Thoracic aorta (tissue), 2 donors: ENCODE results near the gene SNRPF. TPM values are rescaled to one million over a fixed set of nuclear protein-coding genes. Genes with fewer than 3 reads are reported as not detected.
"Not testable (repeated sequence)": the region's sequence is repeated elsewhere in the genome, so short reads cannot be mapped to it uniquely, and the experiment has no call there.

Experiments
- ATAC-seq: fragments of 150-250 bp; one replicate; pipeline ENCODE4 v1.8.0; 2017; ENCODE audit warnings: low read depth; ENCODE audit not compliant: insufficient number of reproducible peaks, low FRiP score
- DNase-seq: peaks from one replicate; pipeline ENCODE4 v3.0.0-alpha.2; 2020; ENCODE audit warnings: low spot score
- H3K27ac ChIP-seq, 2 donors: fragments of 200-600 bp; sonication (generic); 1 replicate in 1 of 2; 2 replicates in 1 of 2; pipeline ENCODE4 v1.5.1; 2016; ENCODE audit warnings: mild to moderate bottlenecking in 2 of 2, moderate library complexity in 2 of 2
- H3K27me3 ChIP-seq: fragments of 200-600 bp; sonication (generic); replicated peaks from 2 replicates; pipeline ENCODE4 v1.6.0; 2016; ENCODE audit warnings: mild to moderate bottlenecking; ENCODE audit not compliant: insufficient read depth
- H3K36me3 ChIP-seq: fragments of 200-600 bp; sonication (generic); one replicate; pipeline ENCODE4 v1.5.1; 2016
- H3K4me1 ChIP-seq, 2 donors: fragments of 200-600 bp; sonication (generic); 1 replicate in 1 of 2; 2 replicates in 1 of 2; pipeline versions ENCODE4 v1.5.1 to v1.6.0; 2016; ENCODE audit warnings: low read depth in 2 of 2, mild to moderate bottlenecking in 1 of 2; ENCODE audit not compliant: control insufficient read depth in 1 of 2
- H3K4me3 ChIP-seq: fragments of 200-600 bp; sonication (generic); 2 replicates; pipeline ENCODE4 v1.5.1; 2016; ENCODE audit warnings: mild to moderate bottlenecking
- H3K9me3 ChIP-seq: fragments of 200-600 bp; sonication (generic); 2 replicates; pipeline ENCODE4 v1.5.1; 2016
- total RNA-seq, 2 donors: library from RNA; depleted of rRNA; stranded (reverse); fragments of >200 nt; gene quantifications; one replicate each; pipeline versions ENCODE4 v1.1.0 to v1.2.3, GENCODE V29; 2016
- TF ChIP-seq, protein P1 (sequence below): fragments of 200-600 bp; sonication (generic); IDR thresholded peaks from one replicate; pipeline ENCODE4 v1.5.1; 2019; ENCODE audit warnings: antibody characterized with exemption

Gene SNRPF
- 1 to 10 TPM; 6.5 to 9.1 TPM for total RNA-seq

DNA sequence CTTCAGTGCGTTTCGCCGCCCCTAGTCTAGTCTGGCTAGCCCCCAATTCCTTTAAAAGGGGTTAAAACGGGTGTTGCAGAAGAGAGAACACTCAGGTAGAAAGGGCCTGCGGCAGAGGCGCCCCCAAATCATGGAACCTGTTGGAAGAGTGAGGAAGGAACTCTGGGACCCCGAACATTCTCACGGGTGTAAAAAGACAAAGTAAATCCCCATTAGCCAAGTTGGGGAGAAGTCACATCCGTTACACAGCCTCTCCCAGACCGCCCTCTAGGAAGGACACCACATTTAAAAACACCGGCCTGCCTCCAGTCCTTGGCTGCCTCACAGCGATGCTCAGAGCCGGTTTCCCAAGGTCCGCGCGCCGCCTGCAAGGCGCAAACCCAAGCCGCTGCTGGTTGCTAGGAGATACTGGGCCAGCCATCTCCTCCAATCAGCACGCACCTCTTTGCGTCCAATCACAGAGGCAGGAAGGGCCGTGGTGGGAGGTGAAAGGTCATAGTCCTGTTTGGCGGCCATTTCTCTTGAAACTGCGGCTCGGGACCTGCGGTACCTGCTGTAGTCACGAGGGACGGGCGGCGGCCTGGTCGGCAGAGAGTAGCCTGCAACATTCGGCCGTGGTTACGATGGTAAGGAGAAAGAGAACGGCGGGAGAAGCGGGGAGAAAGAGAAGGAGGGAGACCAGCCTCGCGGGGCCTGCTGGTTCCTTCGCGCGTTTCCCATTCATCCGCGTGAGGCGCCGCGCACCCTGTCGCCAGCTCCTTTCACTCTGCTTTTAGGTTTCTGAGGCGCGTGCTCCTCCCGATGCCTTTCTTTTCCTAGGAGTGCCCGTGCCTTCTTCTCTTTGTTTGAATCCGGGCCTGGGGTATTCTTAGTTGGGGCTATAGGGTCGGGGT is at the start of gene SNRPF:
TSS of gene SNRPF (plus strand) at position 502 of the 893 bp plus-strand sequence. CDS start at position 624, 122 bp downstream.
- Histone ChIP-seq H3K4me1 (peaks cover 13 to 15% of the 10 kb centered on the region in 2 donors), H3K27me3 (no peaks in the 10 kb centered on the region), H3K4me3 (peak within 1 kb of the TSS; percentile 94), H3K9me3 (no peaks in the 10 kb centered on the region), H3K27ac (peak within 1 kb of the TSS; percentile 15 to 49), H3K36me3 (peaks cover 2% of the 10 kb centered on the region)
- DNase-seq (peak; percentile 86), ATAC-seq (peak; percentile 99)
- TF ChIP-seq, protein P1, sequence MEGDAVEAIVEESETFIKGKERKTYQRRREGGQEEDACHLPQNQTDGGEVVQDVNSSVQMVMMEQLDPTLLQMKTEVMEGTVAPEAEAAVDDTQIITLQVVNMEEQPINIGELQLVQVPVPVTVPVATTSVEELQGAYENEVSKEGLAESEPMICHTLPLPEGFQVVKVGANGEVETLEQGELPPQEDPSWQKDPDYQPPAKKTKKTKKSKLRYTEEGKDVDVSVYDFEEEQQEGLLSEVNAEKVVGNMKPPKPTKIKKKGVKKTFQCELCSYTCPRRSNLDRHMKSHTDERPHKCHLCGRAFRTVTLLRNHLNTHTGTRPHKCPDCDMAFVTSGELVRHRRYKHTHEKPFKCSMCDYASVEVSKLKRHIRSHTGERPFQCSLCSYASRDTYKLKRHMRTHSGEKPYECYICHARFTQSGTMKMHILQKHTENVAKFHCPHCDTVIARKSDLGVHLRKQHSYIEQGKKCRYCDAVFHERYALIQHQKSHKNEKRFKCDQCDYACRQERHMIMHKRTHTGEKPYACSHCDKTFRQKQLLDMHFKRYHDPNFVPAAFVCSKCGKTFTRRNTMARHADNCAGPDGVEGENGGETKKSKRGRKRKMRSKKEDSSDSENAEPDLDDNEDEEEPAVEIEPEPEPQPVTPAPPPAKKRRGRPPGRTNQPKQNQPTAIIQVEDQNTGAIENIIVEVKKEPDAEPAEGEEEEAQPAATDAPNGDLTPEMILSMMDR, result peak; percentile 28

- TF ChIP-seq, protein P1, result no peak
Observed at GRCh38 chr12:95809000-95809680, 49.6 kb upstream of the SNRPF start.

GRCh38 chr12:95810411-95810810 is 48.3 kb upstream of the SNRPF start:
- no peak overlapping the region for H3K4me3 ChIP-seq
- H3K27ac ChIP-seq, result no peak overlapping the region
- H3K4me1 ChIP-seq, result peaks cover 3 to 15% of the 10 kb centered on the region in 2 donors
- H3K9me3 ChIP-seq, result no peaks in the 10 kb centered on the region
- TF ChIP-seq, protein P1, result no peak
- DNase-seq (no peak), ATAC-seq (no peak)
- H3K27me3 ChIP-seq, result no peaks in the 10 kb centered on the region
- no peaks in the 10 kb centered on the region for H3K36me3 ChIP-seq

More at GRCh38 chr12:95809000-95809680, 49.6 kb upstream of the SNRPF start:
- no peaks in the 10 kb centered on the region for H3K9me3 ChIP-seq
- DNase-seq, result no peak
- no peaks in the 10 kb centered on the region for H3K27me3 ChIP-seq
- H3K4me3 ChIP-seq, result no peak overlapping the region
- H3K27ac ChIP-seq, result no peak overlapping the region
- H3K4me1 ChIP-seq, result peaks cover 5 to 18% of the 10 kb centered on the region in 2 donors
- no peaks in the 10 kb centered on the region for H3K36me3 ChIP-seq
- ATAC-seq, result no peak

DNA sequence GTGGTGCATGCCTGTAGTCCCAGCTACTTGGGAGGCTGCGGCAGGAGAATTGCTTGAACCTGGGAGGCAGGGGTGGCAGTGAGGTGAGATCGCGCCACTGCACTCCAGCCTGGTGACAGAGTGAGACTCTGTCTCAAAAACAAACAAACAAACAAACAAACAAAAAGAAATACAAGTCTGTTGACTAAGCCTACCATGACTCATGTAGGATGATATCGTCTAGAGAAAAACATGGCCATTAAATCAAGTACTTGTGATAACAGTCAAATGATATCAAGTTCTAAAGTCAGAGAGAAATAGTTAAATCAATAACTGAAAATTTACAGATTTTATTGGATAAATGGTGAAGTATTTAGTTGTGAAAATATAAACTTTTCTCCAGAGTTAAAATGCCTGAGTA is 46.6 kb upstream of the SNRPF start:
- not testable (repeated sequence) for ATAC-seq, H3K27me3 ChIP-seq, H3K36me3 ChIP-seq, H3K4me1 ChIP-seq, DNase-seq, H3K4me3 ChIP-seq, H3K27ac ChIP-seq, H3K9me3 ChIP-seq

DNA sequence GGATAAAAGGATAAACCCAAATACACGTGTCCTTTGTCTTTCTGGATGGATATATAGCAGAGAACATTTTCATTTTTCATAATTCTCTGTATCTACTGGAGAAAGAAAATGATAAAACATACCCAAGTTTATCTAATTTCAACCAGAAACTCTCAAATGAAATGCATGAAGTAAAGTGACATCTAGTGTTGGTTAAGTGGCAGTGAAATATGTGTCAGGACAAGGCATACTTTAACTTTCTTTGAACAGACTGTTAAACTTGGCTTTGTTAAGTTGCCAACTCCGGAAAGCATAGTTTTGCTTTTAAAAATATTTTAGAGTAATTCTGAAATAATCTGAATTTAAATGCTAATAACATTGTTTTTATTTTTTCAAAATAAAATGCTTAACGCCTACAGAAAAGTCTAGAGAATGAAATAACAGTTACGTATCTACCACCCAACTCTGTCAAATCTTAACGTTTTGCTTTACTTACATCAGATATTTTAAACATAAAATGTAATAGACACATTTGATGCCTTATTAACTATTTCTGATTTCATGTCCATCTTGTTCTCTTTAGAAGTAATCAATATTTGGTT is 43.0 kb upstream of the SNRPF start:
- no peak for DNase-seq
- Histone ChIP-seq H3K27ac (no peak overlapping the region), H3K36me3 (no peaks in the 10 kb centered on the region), H3K9me3 (no peaks in the 10 kb centered on the region), H3K4me1 (no peaks in the 10 kb centered on the region), H3K4me3 (no peak overlapping the region), H3K27me3 (no peaks in the 10 kb centered on the region)
- TF ChIP-seq, protein P1, result peak; percentile 72
- no peak for ATAC-seq
